H1 (cell line): ENCODE data around the gene UNC93A. TPM values are rescaled to one million over a fixed set of nuclear protein-coding genes. Genes with fewer than 3 reads are reported as not detected.

Experiments
- E2F6 ChIP-seq: IDR thresholded peaks from 2 replicates; pipeline ENCODE4 v1.6.1; 2012; ENCODE audit warnings: inconsistent platforms
- GABPA ChIP-seq: IDR thresholded peaks from 2 replicates; pipeline ENCODE4 v1.6.1; 2011; ENCODE audit warnings: mild to moderate bottlenecking, low read length, moderate library complexity, borderline replicate concordance; ENCODE audit not compliant: insufficient read depth
- SRF ChIP-seq: IDR thresholded peaks from 2 replicates; pipeline ENCODE4 v1.6.1; 2011; ENCODE audit warnings: mild to moderate bottlenecking, low read depth, low read length, moderate library complexity
- TCF12 ChIP-seq: IDR thresholded peaks from 2 replicates; pipeline ENCODE4 v1.6.1; 2011; ENCODE audit warnings: low read depth, mild to moderate bottlenecking, low read length
- polyA plus RNA-seq, 7 experiments: library from polyadenylated mRNA; depleted of rRNA in 3 of 7; stranded (reverse) in 5 of 7; unstranded in 2 of 7; fragments of >200 nt in 5 of 7; fragments of 200-250 nt in 2 of 7; gene quantifications; 1 replicate in 5 of 7; 2 replicates in 1 of 7; 4 replicates in 1 of 7; pipeline versions ENCODE4 v1.2.1 to v1.2.3, GENCODE V29; 2011 to 2013; ENCODE audit warnings: missing spikeins in 2 of 7, mixed read lengths in 2 of 7
- total RNA-seq: library from RNA; stranded (reverse); fragmentation: NEBNext Ultra II Directional; extraction: Animal tissue kit (Norgen Biotek cat#: 25700); gene quantifications from 2 replicates; pipeline ENCODE4 v1.2.1, GENCODE V29; 2021

UNC93A gene
- total and polyA plus RNA-seq, 2 of the 8 experiments (the other 6 are each of a cell fraction or from before 2014, with no cell fraction given): 0.39 TPM; not detected in 1

- TF ChIP-seq SRF (no peak), E2F6 (no peak), TCF12 (no peak), GABPA (no peak)
Observed at GRCh38 chr6:167244064-167244960, 46.8 kb upstream of the UNC93A start (continued).
